ENCODE results near the gene NEGR1. TPM values are rescaled to one million over a fixed set of nuclear protein-coding genes. Genes with fewer than 3 reads are reported as not detected.

The NEGR1 gene
- total RNA-seq, 1 experiment from 2014 or later: 19.2 TPM

- Mint-ChIP-seq H3K27me3 (ENCODE audit: unreplicated experiment) (no peaks in the 10 kb centered on the region), H3K9me3 (ENCODE audit: low read depth, unreplicated experiment) (peaks cover 4% of the 10 kb centered on the region), H3K4me1 (ENCODE audit: low read depth, unreplicated experiment) (peaks cover 7% of the 10 kb centered on the region), H3K36me3 (ENCODE audit: insufficient read depth, unreplicated experiment) (no peaks in the 10 kb centered on the region), H3K4me3 (ENCODE audit: low read depth, unreplicated experiment) (no peak overlapping the region), H3K27ac (ENCODE audit: unreplicated experiment) (no peak overlapping the region)
- no peak for TF ChIP-seq CTCF (IDR thresholded peaks at IDR 0.05; ENCODE audit: unreplicated experiment)
- intact Hi-C loops (cut with micrococcal nuclease; ENCODE audit: unreplicated experiment): no loop called here
- DNase-seq: no peak
- BruUV-seq (replicated peaks): no TSS peak
- CTCF ChIA-PET: no interaction called here
Measured at GRCh38 chr1:72140222-72140621, 142.1 kb downstream of the NEGR1 start.

DNA sequence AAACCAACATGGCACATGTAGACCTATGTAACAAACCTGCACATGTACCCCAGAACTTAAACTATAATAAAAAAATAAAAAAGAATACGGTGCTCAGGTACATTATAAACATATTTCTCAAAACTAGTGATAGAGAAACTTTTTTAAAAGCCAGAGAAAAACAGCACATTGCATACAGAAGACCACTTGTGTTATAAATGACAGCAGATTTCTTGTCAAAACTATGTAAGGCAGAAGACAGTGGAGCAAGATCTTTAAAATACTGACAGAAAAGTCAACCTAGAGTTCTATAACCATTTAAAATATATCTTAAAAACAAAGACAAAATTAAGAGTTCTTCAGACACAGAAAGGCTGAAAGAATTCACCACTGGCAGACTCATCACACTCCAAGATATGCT, 144.7 kb downstream of the NEGR1 start:
- BruUV-seq (replicated peaks): no TSS peak
- no peak for DNase-seq
- CTCF ChIA-PET: no interaction called here
- peaks cover 7% of the 10 kb centered on the region for H3K4me1 Mint-ChIP-seq (ENCODE audit: low read depth, unreplicated experiment)
- no peaks in the 10 kb centered on the region for H3K27me3 Mint-ChIP-seq (ENCODE audit: unreplicated experiment)
- no peaks in the 10 kb centered on the region for H3K36me3 Mint-ChIP-seq (ENCODE audit: insufficient read depth, unreplicated experiment)
- no peak for TF ChIP-seq CTCF (IDR thresholded peaks at IDR 0.05; ENCODE audit: unreplicated experiment)
- H3K4me3 Mint-ChIP-seq (ENCODE audit: low read depth, unreplicated experiment): no peak overlapping the region
- peaks cover 4% of the 10 kb centered on the region for H3K9me3 Mint-ChIP-seq (ENCODE audit: low read depth, unreplicated experiment)
- no peak overlapping the region for H3K27ac Mint-ChIP-seq (ENCODE audit: unreplicated experiment)
- intact Hi-C loops (cut with micrococcal nuclease; ENCODE audit: unreplicated experiment): no loop called here

DNA sequence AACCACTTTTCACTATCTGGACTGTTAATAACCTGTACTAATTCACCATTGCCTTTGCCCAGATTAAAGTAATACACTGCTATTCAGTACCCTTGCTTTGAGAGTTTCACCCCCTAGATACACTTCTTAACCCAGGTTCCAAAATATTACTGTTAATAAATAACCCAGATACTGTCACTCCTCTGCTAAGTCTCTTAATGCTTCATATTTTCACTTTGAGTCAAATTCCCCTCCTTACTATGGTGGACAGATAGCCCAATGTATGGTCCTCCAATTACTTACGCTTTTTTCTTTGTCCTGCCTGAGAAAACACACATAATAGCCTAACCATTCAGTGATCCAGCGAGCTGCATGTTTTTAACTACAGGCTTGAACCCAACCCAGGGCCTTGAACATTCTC, 152.5 kb downstream of the NEGR1 start:
- Mint-ChIP-seq H3K27me3 (ENCODE audit: unreplicated experiment) (no peaks in the 10 kb centered on the region), H3K9me3 (ENCODE audit: low read depth, unreplicated experiment) (no peaks in the 10 kb centered on the region), H3K4me1 (ENCODE audit: low read depth, unreplicated experiment) (no peaks in the 10 kb centered on the region), H3K36me3 (ENCODE audit: insufficient read depth, unreplicated experiment) (no peaks in the 10 kb centered on the region), H3K4me3 (ENCODE audit: low read depth, unreplicated experiment) (no peak overlapping the region), H3K27ac (ENCODE audit: unreplicated experiment) (no peak overlapping the region)
- CTCF ChIA-PET: no interaction called here
- no TSS peak for BruUV-seq (replicated peaks)
- no peak for TF ChIP-seq CTCF (IDR thresholded peaks at IDR 0.05; ENCODE audit: unreplicated experiment)
- intact Hi-C loops (cut with micrococcal nuclease; ENCODE audit: unreplicated experiment): no loop called here
- DNase-seq: no peak

GRCh38 chr1:72122099-72122880, 160.0 kb downstream of the NEGR1 start:
- no peak for DNase-seq
- H3K36me3 Mint-ChIP-seq (ENCODE audit: insufficient read depth, unreplicated experiment): no peaks in the 10 kb centered on the region
- no peak for TF ChIP-seq CTCF (IDR thresholded peaks at IDR 0.05; ENCODE audit: unreplicated experiment)
- H3K4me1 Mint-ChIP-seq (ENCODE audit: low read depth, unreplicated experiment): no peaks in the 10 kb centered on the region
- intact Hi-C loops (cut with micrococcal nuclease; ENCODE audit: unreplicated experiment): no loop called here
- CTCF ChIA-PET: no interaction called here
- H3K4me3 Mint-ChIP-seq (ENCODE audit: low read depth, unreplicated experiment): no peak overlapping the region
- no peaks in the 10 kb centered on the region for H3K27me3 Mint-ChIP-seq (ENCODE audit: unreplicated experiment)
- H3K27ac Mint-ChIP-seq (ENCODE audit: unreplicated experiment): no peak overlapping the region
- H3K9me3 Mint-ChIP-seq (ENCODE audit: low read depth, unreplicated experiment): no peaks in the 10 kb centered on the region
- BruUV-seq (replicated peaks): no TSS peak

Measured in Calu3 (cell line).